Body of pancreas (tissue), 4 donors: Measurements from ENCODE around the gene NOM1.

Source experiments
- POLR2A ChIP-seq, 3 donors: fragments of 450-650 bp; IDR thresholded peaks; one replicate each; pipeline ENCODE4 v1.6.1; 2016; ENCODE audit warnings: antibody characterized with exemption in 3 of 3, mild to moderate bottlenecking in 2 of 3
- TF ChIP-seq, protein P1 (sequence below), 7 experiments: fragments of 450-650 bp in 4 of 7; fragments of 200-600 bp in 3 of 7; sonication (generic) in 3 of 7; IDR thresholded peaks; one replicate each; pipeline ENCODE4 v1.5.1; 2016 to 2019; ENCODE audit warnings: antibody characterized with exemption in 7 of 7

DNA sequence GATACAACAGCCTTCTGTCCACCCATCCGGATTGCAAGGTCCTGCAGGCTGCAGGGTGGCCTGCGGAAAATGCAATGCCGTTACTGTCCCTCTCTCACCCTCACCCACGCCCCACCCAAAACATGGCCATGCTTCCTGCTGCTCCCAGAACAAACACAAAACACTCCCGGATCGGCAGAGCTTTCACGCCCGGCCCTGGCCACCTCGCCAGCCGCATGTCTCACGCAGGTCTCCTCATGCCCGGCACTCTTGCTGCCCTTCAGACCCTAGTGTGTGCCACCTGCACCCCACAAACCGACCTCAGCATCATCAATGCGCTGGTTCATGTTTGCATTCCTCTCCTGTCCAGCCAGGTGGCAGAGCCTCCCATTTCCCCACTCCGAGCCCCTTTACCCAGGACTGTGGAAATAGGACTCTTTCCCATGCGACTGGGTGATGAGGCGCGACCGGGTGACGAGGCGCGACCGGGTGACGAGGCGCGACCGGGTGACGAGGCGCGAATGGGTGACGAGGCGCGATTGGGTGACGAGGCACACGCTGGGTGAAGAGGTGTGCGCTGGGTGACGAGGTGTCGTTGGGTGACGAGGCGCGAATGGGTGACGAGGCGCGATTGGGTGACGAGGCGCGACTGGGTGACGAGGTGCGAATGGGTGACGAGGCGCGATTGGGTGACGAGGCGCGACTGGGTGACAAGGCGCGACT is 8.9 kb upstream of the NOM1 start:
- TF ChIP-seq, protein P1, sequence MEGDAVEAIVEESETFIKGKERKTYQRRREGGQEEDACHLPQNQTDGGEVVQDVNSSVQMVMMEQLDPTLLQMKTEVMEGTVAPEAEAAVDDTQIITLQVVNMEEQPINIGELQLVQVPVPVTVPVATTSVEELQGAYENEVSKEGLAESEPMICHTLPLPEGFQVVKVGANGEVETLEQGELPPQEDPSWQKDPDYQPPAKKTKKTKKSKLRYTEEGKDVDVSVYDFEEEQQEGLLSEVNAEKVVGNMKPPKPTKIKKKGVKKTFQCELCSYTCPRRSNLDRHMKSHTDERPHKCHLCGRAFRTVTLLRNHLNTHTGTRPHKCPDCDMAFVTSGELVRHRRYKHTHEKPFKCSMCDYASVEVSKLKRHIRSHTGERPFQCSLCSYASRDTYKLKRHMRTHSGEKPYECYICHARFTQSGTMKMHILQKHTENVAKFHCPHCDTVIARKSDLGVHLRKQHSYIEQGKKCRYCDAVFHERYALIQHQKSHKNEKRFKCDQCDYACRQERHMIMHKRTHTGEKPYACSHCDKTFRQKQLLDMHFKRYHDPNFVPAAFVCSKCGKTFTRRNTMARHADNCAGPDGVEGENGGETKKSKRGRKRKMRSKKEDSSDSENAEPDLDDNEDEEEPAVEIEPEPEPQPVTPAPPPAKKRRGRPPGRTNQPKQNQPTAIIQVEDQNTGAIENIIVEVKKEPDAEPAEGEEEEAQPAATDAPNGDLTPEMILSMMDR (IDR thresholded peaks at IDR 0.05) = no peak
- no peak for TF ChIP-seq POLR2A (IDR thresholded peaks at IDR 0.05)
